Right atrium auricular region (tissue), 2 donors: Measurements from ENCODE around the gene ZC2HC1B. TPM values are rescaled to one million over a fixed set of nuclear protein-coding genes. Genes with fewer than 3 reads are reported as not detected.

Experiments used
- DNase-seq: peaks from one replicate; pipeline ENCODE4 v3.0.0-alpha.2; 2019; ENCODE audit warnings: low spot score
- H3K27ac ChIP-seq, 2 donors: fragments of 200-600 bp; sonication (generic); 1 replicate in 1 of 2; 2 replicates in 1 of 2; pipeline ENCODE4 v1.5.1; 2016 to 2019
- H3K27me3 ChIP-seq, 2 donors: fragments of 200-600 bp; sonication (generic); one replicate each; pipeline versions ENCODE4 v1.5.1 to v1.6.0; 2017 to 2019
- H3K36me3 ChIP-seq: fragments of 200-600 bp; sonication (generic); one replicate; pipeline ENCODE4 v1.5.1; 2016
- H3K4me1 ChIP-seq, 2 donors: fragments of 200-600 bp; sonication (generic); one replicate each; pipeline versions ENCODE4 v1.5.1 to v1.6.0; 2017 to 2019
- H3K4me3 ChIP-seq, 2 donors: fragments of 200-600 bp; sonication (generic); 1 replicate in 1 of 2; 2 replicates in 1 of 2; pipeline ENCODE4 v1.5.1; 2017 to 2019; ENCODE audit warnings: mild to moderate bottlenecking in 1 of 2, moderate library complexity in 1 of 2
- H3K9me3 ChIP-seq, 2 donors: fragments of 200-600 bp; sonication (generic); one replicate each; pipeline ENCODE4 v1.5.1; 2019
- total RNA-seq, 2 donors: library from RNA; depleted of rRNA; stranded (reverse); fragments of >200 nt; gene quantifications; one replicate each; pipeline ENCODE4 v1.1.0, GENCODE V29; 2016
- TF ChIP-seq, protein P1 (sequence below), 2 donors: fragments of 200-600 bp; sonication (generic); IDR thresholded peaks; one replicate each; pipeline ENCODE4 v1.5.1; 2019; ENCODE audit warnings: antibody characterized with exemption in 2 of 2

Gene ZC2HC1B
- total RNA-seq, 2 donors from 2014 or later, result not detected

DNA sequence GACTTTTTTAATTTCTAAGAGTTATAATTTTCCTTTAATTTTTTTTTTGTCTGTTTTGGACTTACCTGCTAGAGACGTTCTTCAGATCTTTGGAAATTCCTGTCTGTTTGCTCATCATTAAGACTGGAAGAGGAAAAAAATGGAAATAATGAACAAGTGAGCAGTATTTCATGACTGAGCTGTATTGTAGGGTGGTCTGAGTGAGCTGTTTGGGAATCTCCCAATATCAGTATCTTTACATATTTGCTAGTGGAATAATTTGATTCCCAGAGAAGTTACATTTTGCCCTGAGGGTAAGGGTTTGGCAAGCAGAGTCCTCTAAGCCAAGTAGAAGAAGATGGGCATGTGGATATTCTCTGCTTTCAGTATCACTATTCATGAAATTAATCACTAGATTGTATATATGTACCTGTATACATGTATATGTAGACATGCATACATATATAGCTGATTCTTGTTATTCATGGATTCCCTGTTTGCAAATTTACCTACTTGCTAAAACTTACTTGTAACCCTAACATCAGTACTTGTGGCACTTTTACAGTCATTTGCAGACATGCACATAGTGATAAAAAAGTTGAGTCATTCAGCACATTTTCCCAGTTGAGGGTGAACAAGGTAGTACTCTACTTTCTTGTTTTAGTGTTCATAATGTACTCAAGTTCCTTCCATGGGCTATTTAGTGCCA, 13.5 kb downstream of the ZC2HC1B start:
- Histone ChIP-seq H3K27me3 (no peaks in the 10 kb centered on the region), H3K36me3 (no peaks in the 10 kb centered on the region), H3K4me3 (no peak overlapping the region), H3K4me1 (no peaks in the 10 kb centered on the region), H3K9me3 (peaks cover 0 to 18% of the 10 kb centered on the region in 2 donors), H3K27ac (no peak overlapping the region)
- TF ChIP-seq, protein P1, sequence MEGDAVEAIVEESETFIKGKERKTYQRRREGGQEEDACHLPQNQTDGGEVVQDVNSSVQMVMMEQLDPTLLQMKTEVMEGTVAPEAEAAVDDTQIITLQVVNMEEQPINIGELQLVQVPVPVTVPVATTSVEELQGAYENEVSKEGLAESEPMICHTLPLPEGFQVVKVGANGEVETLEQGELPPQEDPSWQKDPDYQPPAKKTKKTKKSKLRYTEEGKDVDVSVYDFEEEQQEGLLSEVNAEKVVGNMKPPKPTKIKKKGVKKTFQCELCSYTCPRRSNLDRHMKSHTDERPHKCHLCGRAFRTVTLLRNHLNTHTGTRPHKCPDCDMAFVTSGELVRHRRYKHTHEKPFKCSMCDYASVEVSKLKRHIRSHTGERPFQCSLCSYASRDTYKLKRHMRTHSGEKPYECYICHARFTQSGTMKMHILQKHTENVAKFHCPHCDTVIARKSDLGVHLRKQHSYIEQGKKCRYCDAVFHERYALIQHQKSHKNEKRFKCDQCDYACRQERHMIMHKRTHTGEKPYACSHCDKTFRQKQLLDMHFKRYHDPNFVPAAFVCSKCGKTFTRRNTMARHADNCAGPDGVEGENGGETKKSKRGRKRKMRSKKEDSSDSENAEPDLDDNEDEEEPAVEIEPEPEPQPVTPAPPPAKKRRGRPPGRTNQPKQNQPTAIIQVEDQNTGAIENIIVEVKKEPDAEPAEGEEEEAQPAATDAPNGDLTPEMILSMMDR (IDR thresholded peaks at IDR 0.05), result no peak
- no peak for DNase-seq

GRCh38 chr6:143878272-143878760, 14.0 kb downstream of the ZC2HC1B start:
- DNase-seq, result no peak
- H3K27ac ChIP-seq, result no peak overlapping the region
- TF ChIP-seq, protein P1 (IDR thresholded peaks at IDR 0.05), result no peak

GRCh38 chr6:143880412-143880811, 16.1 kb downstream of the ZC2HC1B start:
- Histone ChIP-seq H3K4me3 (no peak overlapping the region), H3K9me3 (peaks cover 0 to 15% of the 10 kb centered on the region in 2 donors), H3K4me1 (no peaks in the 10 kb centered on the region), H3K27ac (no peak overlapping the region), H3K36me3 (no peaks in the 10 kb centered on the region), H3K27me3 (no peaks in the 10 kb centered on the region)
- TF ChIP-seq, protein P1 (IDR thresholded peaks at IDR 0.05), result no peak
- DNase-seq, result no peak

More at GRCh38 chr6:143878272-143878760, 14.0 kb downstream of the ZC2HC1B start:
- Histone ChIP-seq H3K36me3 (no peaks in the 10 kb centered on the region), H3K9me3 (peaks cover 0 to 18% of the 10 kb centered on the region in 2 donors), H3K27me3 (no peaks in the 10 kb centered on the region), H3K4me1 (no peaks in the 10 kb centered on the region), H3K4me3 (no peak overlapping the region)

GRCh38 chr6:143882401-143882930, 18.2 kb downstream of the ZC2HC1B start:
- Histone ChIP-seq H3K27ac (no peak overlapping the region), H3K4me3 (no peak overlapping the region), H3K4me1 (no peaks in the 10 kb centered on the region), H3K27me3 (no peaks in the 10 kb centered on the region), H3K36me3 (no peaks in the 10 kb centered on the region), H3K9me3 (peaks cover 0 to 9% of the 10 kb centered on the region in 2 donors)
- no peak for DNase-seq
- TF ChIP-seq, protein P1 (IDR thresholded peaks at IDR 0.05), result no peak

GRCh38 chr6:143884216-143884900, 20.1 kb downstream of the ZC2HC1B start:
- TF ChIP-seq, protein P1 (IDR thresholded peaks at IDR 0.05), result no peak
- H3K4me3 ChIP-seq, result no peak overlapping the region
- H3K9me3 ChIP-seq, result peaks cover 0 to 5% of the 10 kb centered on the region in 2 donors
- DNase-seq, result no peak
- H3K27me3 ChIP-seq, result no peaks in the 10 kb centered on the region
- H3K36me3 ChIP-seq, result no peaks in the 10 kb centered on the region
- H3K4me1 ChIP-seq, result no peaks in the 10 kb centered on the region
- no peak overlapping the region for H3K27ac ChIP-seq
